Amygdala (tissue), 56 donors: ENCODE results near the gene NPL.

Experiments used
- DNase-seq, 56 donors: peaks; one replicate each; lab custom pipeline; 2025; lab: John Stamatoyannopoulos, UW

NPL gene

DNA sequence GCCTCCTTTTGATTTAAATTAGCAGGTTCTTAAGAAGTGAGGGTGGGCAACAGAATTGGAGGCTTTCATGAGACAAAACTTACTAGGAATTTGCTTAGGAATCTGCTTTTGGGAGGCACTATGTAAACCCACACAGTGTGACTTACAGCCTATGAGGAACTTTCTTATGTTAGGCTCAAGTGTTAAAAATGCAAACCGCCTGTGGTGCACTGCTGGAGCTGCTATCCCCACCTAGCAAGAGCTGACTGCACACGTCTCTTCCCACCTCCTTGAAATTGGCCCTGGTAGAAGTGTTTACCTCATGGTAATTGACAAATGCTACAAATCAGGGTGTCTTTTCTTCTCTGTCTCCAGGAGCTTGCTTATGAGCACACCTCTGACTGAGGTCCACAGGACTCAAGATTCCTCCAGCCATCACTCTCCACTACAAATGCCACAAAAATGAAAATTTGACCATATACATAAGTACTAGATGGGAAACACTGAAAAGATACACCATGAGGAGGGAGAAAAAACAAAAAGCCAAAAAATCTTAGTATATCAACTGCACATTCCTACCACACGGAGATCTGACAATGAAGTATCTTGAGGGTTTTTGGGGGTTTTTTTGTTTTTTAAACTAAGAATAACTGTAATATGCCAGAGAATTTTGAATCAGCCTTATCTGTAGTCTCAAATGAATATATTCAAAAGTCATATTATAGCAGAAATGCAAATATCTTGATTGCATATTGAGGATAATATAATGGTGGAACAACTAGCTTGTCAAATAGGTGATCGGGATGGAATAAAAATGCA lies 18.2 kb upstream of the NPL start:
- no peak for DNase-seq

GRCh38 chr1:182777386-182777785 lies 12.2 kb upstream of the NPL start:
- no peak for DNase-seq

DNA sequence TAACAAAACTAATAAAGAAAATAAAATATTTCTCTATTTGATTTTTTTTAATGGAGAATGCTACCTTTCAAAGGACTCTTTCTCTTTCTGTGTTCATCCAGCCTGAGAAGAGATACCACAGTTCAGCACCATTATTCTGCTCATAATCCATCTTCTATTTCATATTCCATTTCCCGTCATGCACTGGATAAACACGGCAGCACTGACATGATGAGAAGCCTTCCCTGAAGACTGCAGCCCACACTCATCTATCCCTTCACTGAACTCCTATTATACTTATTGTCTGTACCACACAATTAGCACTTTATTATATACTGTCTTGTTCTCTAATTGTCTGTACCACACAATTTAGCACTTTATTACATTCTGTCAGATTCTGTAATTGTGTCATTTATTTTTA lies 10.7 kb upstream of the NPL start:
- no peak for DNase-seq

DNA sequence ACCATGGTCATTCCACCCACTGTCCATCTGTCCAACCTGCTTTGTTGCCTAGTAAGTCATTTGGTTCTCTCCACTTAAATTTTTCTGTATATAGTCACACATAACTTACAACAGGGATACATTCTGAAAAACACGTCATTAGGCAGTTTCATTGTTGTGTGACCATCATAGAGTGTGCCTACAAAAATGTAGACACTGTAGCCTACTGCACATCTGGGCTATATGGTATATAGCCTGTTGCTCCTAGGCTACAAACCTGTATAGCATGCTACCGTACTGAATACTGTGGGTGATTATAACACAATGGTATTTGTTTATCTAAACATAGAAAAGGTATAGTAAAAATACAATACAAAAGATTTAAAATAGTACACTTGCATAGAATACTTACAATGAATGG lies 10.0 kb upstream of the NPL start:
- no peak for DNase-seq

DNA sequence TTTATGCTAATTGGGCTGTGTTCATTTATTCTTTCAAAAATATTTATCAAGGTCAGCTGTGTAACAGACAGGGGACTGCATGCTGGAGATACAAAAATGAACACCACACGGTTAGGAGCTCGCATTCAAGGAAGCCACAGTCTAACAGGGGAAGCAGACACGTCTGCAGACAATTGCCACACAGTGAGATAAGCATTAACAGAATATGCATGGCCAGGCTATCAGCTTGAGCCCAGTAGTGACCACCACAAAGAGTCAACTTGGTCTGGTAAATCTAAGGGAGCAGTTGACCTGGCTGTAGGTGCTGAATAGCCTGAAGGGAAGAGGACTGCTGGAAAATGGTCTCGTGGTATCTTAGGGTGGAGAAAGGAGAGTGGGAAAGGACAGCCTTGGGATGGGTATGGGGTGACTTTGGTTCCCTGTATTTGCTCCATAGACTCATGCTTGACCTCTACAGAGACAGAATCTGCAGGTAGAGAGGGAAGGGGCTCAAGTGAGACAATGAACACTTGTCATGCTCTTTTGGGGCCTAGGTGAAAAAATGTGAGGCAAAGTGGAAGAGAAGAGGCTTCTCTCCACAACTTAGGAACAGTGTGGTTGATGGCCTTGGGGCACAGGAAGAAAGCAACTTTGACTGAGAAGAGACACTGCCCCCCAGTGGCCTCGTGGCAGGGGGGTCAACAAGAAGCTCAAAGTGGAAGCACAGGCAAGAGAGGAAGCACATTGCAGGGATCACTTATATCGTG lies 7.6 kb upstream of the NPL start:
- DNase-seq, result peak in 49 of 56 donors; percentile 5 to 83 (median 41)

- DNase-seq, result no peak
Observed at GRCh38 chr1:182782587-182782913, 7.0 kb upstream of the NPL start.

- DNase-seq, result no peak
Observed at GRCh38 chr1:182783068-182783467, 6.5 kb upstream of the NPL start.

GRCh38 chr1:182784556-182785171 lies 4.9 kb upstream of the NPL start:
- DNase-seq, result peak in 4 of 56 donors; percentile 1 to 37 (median 16)

DNA sequence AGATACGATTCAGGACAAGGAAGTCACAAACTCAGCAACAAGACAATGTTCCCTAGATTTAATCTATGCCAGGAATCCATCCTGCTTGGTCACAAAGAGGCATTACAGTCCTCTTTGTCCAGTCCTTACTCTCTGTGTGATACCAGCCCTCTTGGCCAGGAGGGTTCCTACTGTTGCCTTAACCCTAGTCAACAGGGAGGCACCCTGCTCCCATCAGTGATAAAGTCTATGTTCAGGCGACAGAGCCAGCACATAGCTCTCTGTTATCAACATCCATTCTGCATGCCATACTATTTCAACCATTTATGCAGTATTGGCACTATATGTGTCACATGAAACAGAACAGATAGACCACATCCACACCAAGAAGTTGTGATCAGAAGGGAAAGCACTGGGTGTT lies 4.4 kb upstream of the NPL start:
- DNase-seq, result no peak

DNA sequence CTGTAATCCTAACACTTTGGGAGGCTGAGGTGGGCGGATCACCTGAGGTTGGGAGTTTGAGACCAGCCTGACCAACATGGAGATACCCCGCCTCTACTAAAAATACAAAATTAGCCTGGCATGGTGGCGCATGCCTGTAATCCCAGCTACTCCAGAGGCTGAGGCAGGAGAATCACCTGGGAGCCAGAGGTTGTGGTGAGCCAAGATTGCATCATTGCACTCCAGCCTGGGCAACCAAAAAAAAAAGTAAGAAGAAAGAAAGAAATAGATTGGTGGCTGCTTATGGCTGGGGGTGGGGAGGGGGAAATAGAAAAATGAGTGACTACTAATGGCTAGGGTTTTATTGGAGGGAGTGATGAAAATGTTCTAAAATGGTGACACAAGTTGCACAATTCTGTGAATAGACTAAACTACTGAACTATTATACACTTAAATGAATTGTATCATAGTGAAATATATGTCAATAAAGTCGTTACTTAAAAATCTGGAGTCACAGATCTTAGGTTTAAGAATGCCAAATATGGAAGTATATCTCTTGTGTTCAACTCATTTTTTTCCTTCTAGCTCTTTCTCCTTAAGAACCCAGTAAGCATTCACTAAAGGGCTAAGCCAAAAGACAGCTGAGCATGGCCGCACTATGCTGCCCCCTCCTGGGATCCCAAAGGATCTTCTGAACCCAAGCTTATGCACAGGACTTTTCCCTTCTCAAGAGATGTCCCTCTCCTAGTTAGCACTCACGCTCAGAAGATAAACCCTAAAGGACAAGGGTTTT lies 3.2 kb upstream of the NPL start:
- DNase-seq, result peak in 38 of 56 donors; percentile 1 to 58 (median 22)

- DNase-seq, result no peak
Observed at GRCh38 chr1:182786995-182787324, 2.6 kb upstream of the NPL start.

GRCh38 chr1:182791281-182792179 lies 2.0 kb downstream of the NPL start:
- DNase-seq, result no peak

DNA sequence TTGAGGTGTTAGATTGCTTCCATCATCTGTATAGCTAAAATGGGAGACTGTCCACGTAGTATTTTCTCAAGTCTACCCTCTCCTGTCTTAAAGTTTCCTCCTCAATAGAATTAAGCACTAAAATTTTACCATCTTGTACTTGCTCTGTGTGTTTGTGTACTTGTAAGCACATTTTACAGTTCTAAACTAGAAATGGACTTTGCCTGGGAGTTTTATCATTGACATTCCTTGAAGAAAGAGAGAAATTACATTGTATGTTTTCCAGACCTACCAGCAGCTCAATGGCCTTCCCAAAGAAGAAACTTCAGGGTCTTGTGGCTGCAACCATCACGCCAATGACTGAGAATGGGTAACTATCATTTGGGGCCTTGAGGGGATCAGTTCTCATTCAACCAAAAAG lies 4.5 kb downstream of the NPL start:
- no peak for DNase-seq

DNA sequence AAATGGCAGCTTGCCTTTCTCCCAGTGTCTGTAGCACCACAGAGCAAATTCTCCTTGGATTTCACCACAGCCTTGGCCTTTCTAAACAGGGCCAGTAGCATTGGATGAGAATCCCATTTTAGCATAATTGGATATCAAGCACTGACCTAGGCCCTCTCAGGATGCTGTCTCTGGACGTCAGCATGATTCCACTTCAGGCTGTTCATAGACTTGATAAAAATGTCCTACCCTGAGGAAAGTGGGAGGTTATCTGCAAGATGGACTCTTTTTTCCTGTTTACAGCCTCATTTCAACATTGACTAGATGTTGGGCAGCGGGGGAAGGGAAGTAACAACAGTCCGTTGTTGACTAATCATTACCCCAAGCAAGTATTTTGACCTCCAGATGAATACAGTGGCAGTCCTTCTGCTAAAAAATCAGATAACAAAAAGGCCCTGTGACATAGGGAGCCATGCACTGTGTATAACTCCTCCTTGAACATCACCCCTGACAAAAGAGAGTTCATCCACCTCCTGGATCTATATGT lies 5.2 kb downstream of the NPL start:
- no peak for DNase-seq

DNA sequence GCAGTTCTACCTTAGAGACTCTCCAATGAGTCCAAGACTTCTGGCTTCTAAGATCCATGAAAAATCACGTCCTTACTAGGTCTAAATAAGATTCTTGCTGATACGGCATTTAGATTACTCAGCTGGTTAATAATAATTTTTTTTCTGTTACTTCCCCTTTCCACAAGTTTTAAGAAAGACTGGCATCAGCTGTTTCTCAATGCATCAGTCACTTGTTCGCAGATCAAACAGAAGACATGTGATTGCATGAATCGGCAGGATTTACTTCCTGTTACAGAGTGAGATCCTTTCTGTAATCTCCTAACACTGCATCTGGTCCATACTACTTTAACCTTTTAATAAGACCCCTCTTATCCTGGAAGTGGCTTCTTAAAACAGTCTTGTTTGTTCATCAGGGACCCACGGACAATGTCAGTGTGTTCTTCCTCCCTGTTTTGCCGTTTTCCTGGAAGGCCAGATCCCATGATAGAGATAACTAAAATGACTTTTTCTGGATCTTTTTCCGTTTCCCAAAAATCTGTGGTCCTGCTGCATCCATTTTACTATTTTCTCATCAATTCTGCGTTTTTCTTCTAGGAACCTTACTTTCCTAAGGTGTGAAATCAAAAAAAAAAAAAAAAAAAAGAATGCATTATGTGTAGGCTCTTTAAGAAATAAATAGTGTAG lies 6.1 kb downstream of the NPL start:
- DNase-seq, result peak in 2 of 56 donors; percentile 2 to 29

GRCh38 chr1:182802006-182802803 lies 12.6 kb downstream of the NPL start:
- DNase-seq, result peak in 26 of 56 donors; percentile 2 to 54 (median 14)

- DNase-seq, result no peak
Observed at GRCh38 chr1:182803846-182804245, 14.3 kb downstream of the NPL start.

DNA sequence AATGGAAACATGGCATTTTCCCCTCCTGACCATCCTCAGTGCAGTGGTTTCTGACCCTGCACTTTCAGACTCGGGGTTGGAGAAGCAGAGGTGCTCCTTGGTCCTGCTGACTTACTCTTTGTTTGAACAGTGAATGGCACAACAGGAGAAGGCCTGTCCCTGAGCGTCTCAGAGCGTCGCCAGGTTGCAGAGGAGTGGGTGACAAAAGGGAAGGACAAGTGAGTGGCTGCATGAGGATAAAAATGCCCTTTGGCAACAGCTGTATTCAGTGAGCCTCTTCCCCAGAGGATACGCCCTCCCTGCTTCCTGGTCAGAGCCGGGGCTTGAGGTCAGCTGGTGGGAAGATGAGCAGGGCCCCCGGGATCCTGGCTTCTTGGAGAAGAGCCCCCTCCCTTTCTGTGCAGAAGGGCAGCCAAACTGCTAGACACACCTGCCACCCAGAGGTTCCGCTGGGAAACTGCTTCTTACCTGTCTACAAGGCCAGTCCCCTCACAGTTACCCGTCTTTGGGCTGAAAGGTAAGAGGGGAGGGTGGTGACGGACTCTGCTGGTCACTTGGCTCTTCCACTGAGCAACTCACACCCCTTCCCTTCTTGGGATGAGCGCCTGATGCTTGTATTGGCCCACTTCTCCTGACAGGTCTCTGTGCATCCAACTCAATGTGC lies 16.6 kb downstream of the NPL start:
- DNase-seq, result no peak
